ENCODE results near the gene CPNE1. TPM values are rescaled to one million over a fixed set of nuclear protein-coding genes. Genes with fewer than 3 reads are reported as not detected.

The CPNE1 gene
- total RNA-seq, 4 donors from 2014 or later, result 37.3 to 60.7 (median 50.1) TPM

DNA sequence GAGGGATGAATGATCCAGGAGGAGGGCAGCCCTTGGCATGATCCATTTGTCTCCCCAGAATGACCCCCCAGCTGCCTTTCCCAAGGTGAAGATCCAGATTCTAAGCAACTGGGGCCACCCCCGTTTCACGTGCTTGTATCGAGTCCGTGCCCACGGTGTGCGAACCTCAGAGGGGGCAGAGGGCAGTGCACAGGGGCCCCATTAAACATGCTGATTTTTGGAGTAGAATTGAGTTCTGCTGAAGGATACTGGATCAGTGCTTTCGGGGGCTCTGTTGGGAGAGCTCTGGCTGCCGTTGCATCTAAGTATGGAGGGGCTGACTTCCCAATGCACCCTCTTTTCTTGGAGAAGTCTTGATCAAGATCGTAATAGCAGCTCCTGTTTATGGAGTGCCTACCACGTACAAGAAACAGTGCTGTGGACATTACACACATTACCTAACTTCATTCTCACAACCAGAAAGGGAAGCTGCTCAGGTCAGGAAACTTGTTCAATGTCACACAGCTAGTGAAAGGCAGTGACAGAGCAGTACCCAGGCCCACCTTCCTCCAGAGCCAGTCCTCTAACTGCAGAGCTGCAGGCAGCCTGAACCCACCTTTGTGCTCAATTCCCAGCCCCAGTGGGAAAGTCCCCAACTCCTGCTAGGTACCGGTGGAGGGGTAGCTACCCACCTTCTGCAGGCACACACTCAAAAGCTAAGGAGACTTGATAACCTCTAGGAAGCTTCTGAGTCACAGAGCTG, 43.7 kb downstream of the CPNE1 start:
- H3K36me3 ChIP-seq, result peaks cover 4 to 28% of the 10 kb centered on the region in 2 donors
- peaks cover 18 to 32% of the 10 kb centered on the region in 2 donors for H3K4me1 ChIP-seq
- TF ChIP-seq, protein P1, sequence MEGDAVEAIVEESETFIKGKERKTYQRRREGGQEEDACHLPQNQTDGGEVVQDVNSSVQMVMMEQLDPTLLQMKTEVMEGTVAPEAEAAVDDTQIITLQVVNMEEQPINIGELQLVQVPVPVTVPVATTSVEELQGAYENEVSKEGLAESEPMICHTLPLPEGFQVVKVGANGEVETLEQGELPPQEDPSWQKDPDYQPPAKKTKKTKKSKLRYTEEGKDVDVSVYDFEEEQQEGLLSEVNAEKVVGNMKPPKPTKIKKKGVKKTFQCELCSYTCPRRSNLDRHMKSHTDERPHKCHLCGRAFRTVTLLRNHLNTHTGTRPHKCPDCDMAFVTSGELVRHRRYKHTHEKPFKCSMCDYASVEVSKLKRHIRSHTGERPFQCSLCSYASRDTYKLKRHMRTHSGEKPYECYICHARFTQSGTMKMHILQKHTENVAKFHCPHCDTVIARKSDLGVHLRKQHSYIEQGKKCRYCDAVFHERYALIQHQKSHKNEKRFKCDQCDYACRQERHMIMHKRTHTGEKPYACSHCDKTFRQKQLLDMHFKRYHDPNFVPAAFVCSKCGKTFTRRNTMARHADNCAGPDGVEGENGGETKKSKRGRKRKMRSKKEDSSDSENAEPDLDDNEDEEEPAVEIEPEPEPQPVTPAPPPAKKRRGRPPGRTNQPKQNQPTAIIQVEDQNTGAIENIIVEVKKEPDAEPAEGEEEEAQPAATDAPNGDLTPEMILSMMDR (IDR thresholded peaks at IDR 0.05 in 4 of 5, conservative IDR thresholded peaks at IDR 0.05 in 1 of 5), result no peak
- no peak for TF ChIP-seq POLR2A (IDR thresholded peaks at IDR 0.05)
- no peaks in the 10 kb centered on the region for H3K27me3 ChIP-seq
- H3K27ac ChIP-seq, result no peak overlapping the region
- intact Hi-C loops (cut with DNase I; ENCODE audit: low total_unique reads), result no loop called here
- in situ Hi-C loops (cut with MboI; ENCODE audit: low sequenced_read_pairs in 4 of 4), result no loop called here
- no peaks in the 10 kb centered on the region for H3K9me3 ChIP-seq
- no peak for DNase-seq
- H3K4me3 ChIP-seq, result no peak overlapping the region
- no peak for ATAC-seq

DNA sequence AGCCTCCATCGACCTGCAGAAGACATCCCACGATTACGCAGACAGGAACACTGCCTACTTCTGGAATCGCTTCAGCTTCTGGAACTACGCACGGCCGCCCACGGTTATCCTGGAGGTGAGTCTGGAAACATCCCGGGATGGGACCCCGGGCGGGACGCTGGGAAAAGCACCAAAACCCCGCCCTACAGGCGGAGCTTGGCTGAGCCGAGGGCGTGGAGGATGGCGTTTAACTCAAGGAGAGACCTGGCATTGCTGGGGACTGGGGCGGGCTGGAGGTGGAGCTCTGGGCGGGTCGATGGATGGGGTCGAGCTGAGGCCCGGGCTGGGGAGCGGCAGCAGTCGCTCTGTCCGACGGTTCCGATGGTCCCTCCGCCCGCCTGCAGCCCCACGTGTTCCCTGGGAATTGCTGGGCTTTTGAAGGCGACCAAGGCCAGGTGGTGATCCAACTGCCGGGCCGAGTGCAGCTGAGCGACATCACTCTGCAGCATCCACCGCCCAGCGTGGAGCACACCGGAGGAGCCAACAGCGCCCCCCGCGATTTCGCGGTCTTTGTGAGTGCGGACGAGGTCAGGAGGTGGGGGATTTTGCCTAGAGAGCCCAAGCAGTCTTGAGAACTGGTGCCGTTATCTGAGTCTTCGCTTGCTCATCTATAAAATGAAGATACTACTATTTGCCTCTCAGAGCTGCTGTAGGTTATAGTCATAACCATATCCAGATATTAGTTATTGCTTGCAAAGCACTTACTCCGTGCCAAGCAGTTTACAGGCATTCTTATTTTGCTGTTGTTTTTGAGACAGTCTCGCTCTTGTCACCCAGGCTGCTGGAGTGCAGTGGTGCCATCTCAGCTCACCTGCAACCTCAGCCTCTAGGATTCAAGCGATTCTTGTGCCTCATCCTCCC, 45.3 kb downstream of the CPNE1 start:
- H3K27ac ChIP-seq, result peak overlapping the region in 3 of 4 donors; percentile 24 to 86 (median 85)
- peaks cover 0 to 13% of the 10 kb centered on the region in 2 donors for H3K36me3 ChIP-seq
- in situ Hi-C loops (cut with MboI; ENCODE audit: low sequenced_read_pairs in 4 of 4) (no loop called here), intact Hi-C loops (cut with DNase I; ENCODE audit: low total_unique reads) (loop anchor here (10.0 kb wide), 1 partner anchor 155 kb away; no protein-coding TSS in a partner anchor)
- H3K27me3 ChIP-seq, result no peaks in the 10 kb centered on the region
- TF ChIP-seq, protein P1 (IDR thresholded peaks at IDR 0.05 in 4 of 5, conservative IDR thresholded peaks at IDR 0.05 in 1 of 5), result peak in 1 of 5 experiments; percentile 35
- peak in 1 of 2 donors; percentile 38 for TF ChIP-seq POLR2A (IDR thresholded peaks at IDR 0.05)
- H3K4me3 ChIP-seq, result peak overlapping the region; percentile 46 to 71 (median 71)
- peak; percentile 27 to 42 for DNase-seq
- ATAC-seq, result no peak
- H3K4me1 ChIP-seq, result peaks cover 18 to 32% of the 10 kb centered on the region in 2 donors
- H3K9me3 ChIP-seq, result no peaks in the 10 kb centered on the region

DNA sequence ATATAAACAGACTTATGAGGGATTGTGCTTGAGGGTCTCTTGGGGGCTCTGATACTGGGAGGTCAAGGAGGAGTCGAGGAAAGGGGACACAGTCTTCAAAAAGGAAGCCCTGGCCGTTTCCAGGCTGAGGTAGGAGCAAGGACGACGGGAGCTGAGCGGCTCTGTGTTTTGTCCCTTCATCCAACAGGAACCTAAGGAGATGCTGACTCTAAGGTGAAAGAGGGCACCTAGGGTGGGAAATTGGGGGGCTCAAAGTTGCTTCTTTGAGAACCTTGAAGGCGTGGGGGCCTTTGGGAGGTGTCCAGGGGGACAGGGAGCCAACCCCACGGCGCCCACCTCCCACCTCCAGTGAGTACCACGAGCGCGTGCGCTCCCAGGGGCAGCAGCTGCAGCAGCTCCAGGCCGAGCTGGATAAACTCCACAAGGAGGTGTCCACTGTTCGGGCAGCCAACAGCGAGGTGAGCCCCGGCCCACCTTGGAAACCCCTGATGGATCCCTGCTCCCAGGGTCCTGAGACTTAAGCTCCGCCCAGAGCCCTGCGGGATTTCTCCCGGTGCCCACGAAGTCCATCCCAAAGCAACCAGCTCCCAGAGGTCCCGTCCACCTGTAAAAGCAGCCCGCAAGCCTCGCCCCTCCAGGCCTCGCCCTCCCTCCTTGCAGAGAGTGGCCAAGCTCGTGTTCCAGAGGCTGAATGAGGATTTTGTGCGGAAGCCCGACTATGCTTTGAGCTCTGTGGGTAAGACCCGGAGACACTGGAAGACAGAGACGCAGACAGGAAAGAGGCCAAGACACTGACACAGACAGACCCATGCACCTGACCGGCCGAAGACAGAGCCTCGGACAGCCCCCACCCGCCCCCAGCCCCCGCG, 46.2 kb downstream of the CPNE1 start:
- ATAC-seq, result no peak
- Histone ChIP-seq H3K9me3 (no peaks in the 10 kb centered on the region), H3K4me3 (peak overlapping the region; percentile 46 to 71 (median 71)), H3K27me3 (no peaks in the 10 kb centered on the region), H3K36me3 (peaks cover 0 to 8% of the 10 kb centered on the region in 2 donors), H3K27ac (peak overlapping the region; percentile 66 to 86 (median 80)), H3K4me1 (peaks cover 18 to 32% of the 10 kb centered on the region in 2 donors)
- intact Hi-C loops (cut with DNase I; ENCODE audit: low total_unique reads) (loop anchor here (10.0 kb wide), 1 partner anchor 154 kb away; no protein-coding TSS in a partner anchor), in situ Hi-C loops (cut with MboI; ENCODE audit: low sequenced_read_pairs in 4 of 4) (no loop called here)
- no peak for DNase-seq
- TF ChIP-seq, protein P1 (IDR thresholded peaks at IDR 0.05 in 4 of 5, conservative IDR thresholded peaks at IDR 0.05 in 1 of 5), result no peak
- TF ChIP-seq POLR2A (IDR thresholded peaks at IDR 0.05), result no peak
